IMR-90 (cell line): ENCODE results near the gene SLAMF1. TPM values are rescaled to one million over a fixed set of nuclear protein-coding genes. Genes with fewer than 3 reads are reported as not detected.

Experiments used
- ATAC-seq: fragments of 200-7000 bp; cut with Tn5 transposase; 2 replicates; pipeline ENCODE4 v1.9.1; 2020; ENCODE audit warnings: low read depth, mild to moderate bottlenecking, moderate library complexity
- BruUV-seq: library from RNA; stranded (reverse); fragments of 400-500 nt; replicated peaks from 2 replicates; lab custom pipeline; 2021; lab: Mats Ljungman, UMichigan
- CTCF ChIA-PET: fragments of 300-600 bp; formaldehyde crosslinking; extraction: SDS; loops from one replicate; lab custom pipeline; 2021; ENCODE audit warnings: antibody characterized with exemption; lab: Yijun Ruan, JAX
- POLR2A ChIA-PET: fragments of 300-600 bp; sonication (Branson Sonifier 250); formaldehyde crosslinking; loops from one replicate; lab custom pipeline; 2022; ENCODE audit warnings: antibody characterized with exemption; ENCODE audit not compliant: unreplicated experiment; lab: Charles Lee
- DNase-seq: peaks from one replicate; pipeline ENCODE4 v3.0.0; 2013
- H2AFZ ChIP-seq: replicated peaks from 2 replicates; pipeline ENCODE3; 2013; ENCODE audit warnings: low read length, mild to moderate bottlenecking; ENCODE audit not compliant: poor library complexity
- H2AK5ac ChIP-seq: 2 replicates; pipeline ENCODE4 v1.6.1; 2013; ENCODE audit warnings: low read depth, low read length, inconsistent platforms
- H2AK9ac ChIP-seq: replicated peaks from 2 replicates; pipeline ENCODE3; 2013; ENCODE audit warnings: mild to moderate bottlenecking, low read depth, low read length, moderate library complexity; ENCODE audit not compliant: poor library complexity
- H2BK120ac ChIP-seq: 2 replicates; pipeline ENCODE4 v1.6.1; 2013; ENCODE audit warnings: low read depth, low read length, inconsistent platforms
- H2BK15ac ChIP-seq: 3 replicates; pipeline ENCODE4 v1.6.1; 2013; ENCODE audit warnings: low read depth, low read length, inconsistent platforms
- H2BK20ac ChIP-seq: 2 replicates; pipeline ENCODE4 v1.6.1; 2013; ENCODE audit warnings: low read depth, mild to moderate bottlenecking, inconsistent platforms, low read length, moderate library complexity
- H2BK5ac ChIP-seq: 2 replicates; pipeline ENCODE4 v1.6.1; 2013; ENCODE audit warnings: mild to moderate bottlenecking, low read depth, low read length, inconsistent platforms; ENCODE audit not compliant: poor library complexity, severe bottlenecking
- H3K14ac ChIP-seq: replicated peaks from 2 replicates; pipeline ENCODE4 v1.6.1; 2013; ENCODE audit warnings: low read depth, low read length, inconsistent platforms
- H3K18ac ChIP-seq: 2 replicates; pipeline ENCODE4 v1.6.1; 2013; ENCODE audit warnings: low read depth, low read length, control low read depth
- H3K23ac ChIP-seq: 2 replicates; pipeline ENCODE4 v1.6.1; 2013; ENCODE audit warnings: low read depth, low read length, inconsistent platforms
- H3K27ac ChIP-seq: 2 replicates; pipeline ENCODE4 v1.5.1; 2013; ENCODE audit warnings: mild to moderate bottlenecking, control low read depth, low read length; ENCODE audit not compliant: insufficient read depth
- H3K27me3 ChIP-seq: 2 replicates; pipeline ENCODE4 v1.6.1; 2013; ENCODE audit warnings: low read length; ENCODE audit not compliant: control insufficient read depth, insufficient read depth
- H3K36me3 ChIP-seq: 2 replicates; pipeline ENCODE4 v1.6.1; 2013; ENCODE audit warnings: low read length, mixed read lengths; ENCODE audit not compliant: control insufficient read depth, insufficient read depth
- H3K4ac ChIP-seq: 2 replicates; pipeline ENCODE4 v1.6.1; 2013; ENCODE audit warnings: low read depth, low read length, inconsistent platforms
- H3K4me1 ChIP-seq: 2 replicates; pipeline ENCODE4 v1.6.1; 2013; ENCODE audit warnings: low read length, mixed read lengths; ENCODE audit not compliant: control insufficient read depth, insufficient read depth
- H3K4me2 ChIP-seq: 2 replicates; pipeline ENCODE4 v1.6.1; 2013; ENCODE audit warnings: low read depth, mild to moderate bottlenecking, control low read depth, low read length, moderate library complexity
- H3K4me3 ChIP-seq: 2 replicates; pipeline ENCODE4 v1.5.1; 2013; ENCODE audit warnings: low read depth, mild to moderate bottlenecking, control low read depth, low read length, moderate library complexity; ENCODE audit not compliant: insufficient read depth
- H3K56ac ChIP-seq: 2 replicates; pipeline ENCODE4 v1.6.1; 2013; ENCODE audit warnings: low read length, inconsistent platforms; ENCODE audit not compliant: insufficient read depth; ENCODE audit errors: extremely low read depth
- H3K79me1 ChIP-seq, 2 experiments: 2 replicates each; pipeline ENCODE4 v1.6.1; 2013; ENCODE audit warnings: low read length in 2 of 2, inconsistent platforms in 1 of 2, low read depth in 1 of 2
- H3K9ac ChIP-seq: 2 replicates; pipeline ENCODE4 v1.6.1; 2013; ENCODE audit warnings: low read depth, low read length, control low read depth
- H3K9me1 ChIP-seq: 2 replicates; pipeline ENCODE4 v1.6.1; 2013; ENCODE audit warnings: low read length, inconsistent platforms; ENCODE audit not compliant: insufficient read depth
- H3K9me3 ChIP-seq: 2 replicates; pipeline ENCODE4 v1.6.1; 2013; ENCODE audit warnings: low read length; ENCODE audit not compliant: control insufficient read depth, insufficient read depth
- H4K20me1 ChIP-seq: 2 replicates; pipeline ENCODE4 v1.6.1; 2013; ENCODE audit warnings: low read length, inconsistent platforms; ENCODE audit not compliant: insufficient read depth
- H4K5ac ChIP-seq: 2 replicates; pipeline ENCODE4 v1.6.1; 2013; ENCODE audit warnings: mild to moderate bottlenecking, low read depth, low read length, control low read depth
- H4K8ac ChIP-seq, 2 experiments: 2 replicates each; pipeline ENCODE4 v1.6.1; 2013; ENCODE audit warnings: low read depth in 2 of 2, low read length in 2 of 2, control low read depth in 1 of 2, inconsistent platforms in 1 of 2
- H4K91ac ChIP-seq: 2 replicates; pipeline ENCODE4 v1.6.1; 2013; ENCODE audit warnings: low read depth, low read length, inconsistent platforms; ENCODE audit not compliant: insufficient read depth
- BHLHE40 ChIP-seq: fragments of 150-350 bp; IDR thresholded peaks from 2 replicates; pipeline ENCODE4 v1.6.1; 2016; ENCODE audit warnings: mild to moderate bottlenecking, low read depth, low read length
- CEBPB ChIP-seq: IDR thresholded peaks from 2 replicates; pipeline ENCODE4 v1.6.1; 2012; ENCODE audit warnings: low read depth, low read length, improper control_type of control experiment
- CHD1 ChIP-seq: IDR thresholded peaks from 2 replicates; pipeline ENCODE4 v1.6.1; 2012; ENCODE audit warnings: low read depth, low read length, improper control_type of control experiment
- FOS ChIP-seq: fragments of 150-350 bp; IDR thresholded peaks from 2 replicates; pipeline ENCODE4 v1.6.1; 2016; ENCODE audit warnings: low read depth, low read length
- MAFK ChIP-seq: IDR thresholded peaks from 2 replicates; pipeline ENCODE4 v1.6.1; 2012; ENCODE audit warnings: low read depth, low read length, improper control_type of control experiment
- MAZ ChIP-seq: IDR thresholded peaks from 2 replicates; pipeline ENCODE4 v1.6.1; 2012; ENCODE audit warnings: low read depth, mild to moderate bottlenecking, low read length, improper control_type of control experiment, moderate library complexity, borderline replicate concordance
- MXI1 ChIP-seq: IDR thresholded peaks from 2 replicates; pipeline ENCODE4 v1.6.1; 2012; ENCODE audit warnings: low read depth, mild to moderate bottlenecking, low read length, moderate library complexity, borderline replicate concordance
- NFE2L2 ChIP-seq: fragments of 150-350 bp; IDR thresholded peaks from 2 replicates; pipeline ENCODE4 v1.6.1; 2016; ENCODE audit warnings: low read depth, mild to moderate bottlenecking, low read length
- POLR2A ChIP-seq: IDR thresholded peaks from 2 replicates; pipeline ENCODE4 v1.6.1; 2012; ENCODE audit warnings: mild to moderate bottlenecking, low read depth, low read length
- RAD21 ChIP-seq: IDR thresholded peaks from 2 replicates; pipeline ENCODE4 v1.6.1; 2012; ENCODE audit warnings: low read length, improper control_type of control experiment
- RCOR1 ChIP-seq: IDR thresholded peaks from 2 replicates; pipeline ENCODE4 v1.6.1; 2012; ENCODE audit warnings: mild to moderate bottlenecking, low read length, improper control_type of control experiment; ENCODE audit not compliant: insufficient replicate concordance
- RFX5 ChIP-seq: IDR thresholded peaks from 2 replicates; pipeline ENCODE4 v1.8.0; 2012; ENCODE audit warnings: low read depth, mild to moderate bottlenecking, low read length, moderate library complexity
- SMC3 ChIP-seq: fragments of 150-350 bp; IDR thresholded peaks from 2 replicates; pipeline ENCODE4 v1.6.1; 2016; ENCODE audit warnings: low read depth, mild to moderate bottlenecking, antibody characterized with exemption, low read length, moderate library complexity
- WGBS, 2 experiments: methylation state at CpG; one replicate each; pipeline versions ENCODE4 v1.1.5 to v1.1.7; 2013; ENCODE audit warnings: missing lambda C conversion rate in 2 of 2; ENCODE audit not compliant: insufficient read length in 1 of 2; ENCODE audit errors: extremely low coverage in 2 of 2; 5-methylcytosine and 5-hydroxymethylcytosine counted together
- dilution Hi-C: fragments of 300-500 bp; cut with HindIII; formaldehyde crosslinking; loops from one replicate; pipeline ENCODE4 v1.14.3; 2018; ENCODE audit warnings: low sequenced_read_pairs; ENCODE audit not compliant: unreplicated experiment
- in situ Hi-C: fragments of 300-500 bp; cut with MboI; formaldehyde crosslinking; loops from 3 replicates; pipeline ENCODE4 v1.14.3; 2019; ENCODE audit warnings: low sequenced_read_pairs, inconsistent platforms, mixed read lengths
- intact Hi-C: fragments of 100-400 bp; cut with micrococcal nuclease; formaldehyde crosslinking; loops from 2 replicates; pipeline ENCODE4 v1.10.0; 2022
- polyA plus RNA-seq, 3 experiments: library from polyadenylated mRNA; depleted of rRNA; stranded (reverse); fragments of >200 nt; gene quantifications; 2 replicates each; pipeline ENCODE4 v1.2.3, GENCODE V29; 2012; ENCODE audit warnings: low replicate concordance in 1 of 3
- total RNA-seq: library from RNA; depleted of rRNA; stranded (reverse); fragments of >200 nt; gene quantifications from 2 replicates; pipeline ENCODE4 v1.2.3, GENCODE V29; 2012
- TF ChIP-seq, protein P1 (sequence below): conservative IDR thresholded peaks from 2 replicates; pipeline ENCODE4 v1.5.1; 2012; ENCODE audit warnings: mild to moderate bottlenecking, low read depth, low read length, improper control_type of control experiment
- TF ChIP-seq, protein P2 (sequence below): fragments of 150-350 bp; IDR thresholded peaks from 2 replicates; pipeline ENCODE4 v1.6.1; 2017; ENCODE audit warnings: mild to moderate bottlenecking, antibody characterized with exemption, low read length, low read depth
- TF ChIP-seq, protein P3 (sequence below): fragments of 150-350 bp; IDR thresholded peaks from 2 replicates; pipeline ENCODE4 v1.6.1; 2016; ENCODE audit warnings: low read depth, mild to moderate bottlenecking, low read length, moderate library complexity, borderline replicate concordance

Gene SLAMF1
- total and polyA plus RNA-seq, 2 of the 4 experiments (the other 2 are of a cell fraction) = not detected

DNA sequence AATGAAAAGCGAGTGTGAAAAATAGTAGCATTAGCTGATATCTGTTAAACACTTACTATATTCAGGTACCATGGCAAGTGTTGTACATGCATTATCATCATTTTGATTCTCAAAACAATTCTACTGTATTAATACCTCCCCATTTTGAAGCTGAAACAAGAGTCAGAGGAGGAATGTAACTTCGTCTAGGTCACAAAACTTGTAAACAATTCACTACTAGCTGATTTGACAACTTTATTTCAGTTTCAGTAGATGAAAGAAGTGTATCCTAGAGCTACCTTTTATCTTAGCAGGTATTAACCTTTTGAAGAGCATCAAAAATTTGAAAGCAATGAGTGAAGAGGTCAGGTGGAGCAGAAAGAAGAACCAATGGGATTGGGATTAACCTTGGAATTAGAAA, 69.2 kb downstream of the SLAMF1 start:
- Histone ChIP-seq H3K4me2 (no peak overlapping the region), H3K9ac (no peak overlapping the region), H2BK5ac (no peak overlapping the region), H3K27ac (no peak overlapping the region), H3K18ac (no peak overlapping the region), H4K20me1 (no peaks in the 10 kb centered on the region), H2BK15ac (no peak overlapping the region), H3K4ac (no peak overlapping the region), H3K9me3 (no peaks in the 10 kb centered on the region), H3K27me3 (no peaks in the 10 kb centered on the region), H4K5ac (no peak overlapping the region), H3K56ac (no peak overlapping the region), H2AK5ac (no peak overlapping the region), H2BK120ac (no peak overlapping the region), H3K36me3 (no peaks in the 10 kb centered on the region), H2AFZ (no peak overlapping the region), H3K79me1 (no peaks in the 10 kb centered on the region), H3K23ac (no peak overlapping the region), H4K8ac (no peak overlapping the region), H2BK20ac (no peak overlapping the region), H3K14ac (no peak overlapping the region), H3K4me3 (no peak overlapping the region), H4K91ac (no peak overlapping the region), H3K9me1 (no peaks in the 10 kb centered on the region), H2AK9ac (no peak overlapping the region), H3K4me1 (no peaks in the 10 kb centered on the region)
- TF ChIP-seq POLR2A = no peak
- no peak for TF ChIP-seq BHLHE40
- no peak for TF ChIP-seq MAZ
- TF ChIP-seq CHD1 = no peak
- TF ChIP-seq, protein P1, sequence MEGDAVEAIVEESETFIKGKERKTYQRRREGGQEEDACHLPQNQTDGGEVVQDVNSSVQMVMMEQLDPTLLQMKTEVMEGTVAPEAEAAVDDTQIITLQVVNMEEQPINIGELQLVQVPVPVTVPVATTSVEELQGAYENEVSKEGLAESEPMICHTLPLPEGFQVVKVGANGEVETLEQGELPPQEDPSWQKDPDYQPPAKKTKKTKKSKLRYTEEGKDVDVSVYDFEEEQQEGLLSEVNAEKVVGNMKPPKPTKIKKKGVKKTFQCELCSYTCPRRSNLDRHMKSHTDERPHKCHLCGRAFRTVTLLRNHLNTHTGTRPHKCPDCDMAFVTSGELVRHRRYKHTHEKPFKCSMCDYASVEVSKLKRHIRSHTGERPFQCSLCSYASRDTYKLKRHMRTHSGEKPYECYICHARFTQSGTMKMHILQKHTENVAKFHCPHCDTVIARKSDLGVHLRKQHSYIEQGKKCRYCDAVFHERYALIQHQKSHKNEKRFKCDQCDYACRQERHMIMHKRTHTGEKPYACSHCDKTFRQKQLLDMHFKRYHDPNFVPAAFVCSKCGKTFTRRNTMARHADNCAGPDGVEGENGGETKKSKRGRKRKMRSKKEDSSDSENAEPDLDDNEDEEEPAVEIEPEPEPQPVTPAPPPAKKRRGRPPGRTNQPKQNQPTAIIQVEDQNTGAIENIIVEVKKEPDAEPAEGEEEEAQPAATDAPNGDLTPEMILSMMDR = no peak
- no peak for TF ChIP-seq CEBPB
- TF ChIP-seq FOS = no peak
- TF ChIP-seq NFE2L2 = no peak
- no peak for TF ChIP-seq RFX5
- TF ChIP-seq, protein P2, sequence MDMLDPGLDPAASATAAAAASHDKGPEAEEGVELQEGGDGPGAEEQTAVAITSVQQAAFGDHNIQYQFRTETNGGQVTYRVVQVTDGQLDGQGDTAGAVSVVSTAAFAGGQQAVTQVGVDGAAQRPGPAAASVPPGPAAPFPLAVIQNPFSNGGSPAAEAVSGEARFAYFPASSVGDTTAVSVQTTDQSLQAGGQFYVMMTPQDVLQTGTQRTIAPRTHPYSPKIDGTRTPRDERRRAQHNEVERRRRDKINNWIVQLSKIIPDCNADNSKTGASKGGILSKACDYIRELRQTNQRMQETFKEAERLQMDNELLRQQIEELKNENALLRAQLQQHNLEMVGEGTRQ = no peak
- no peak for TF ChIP-seq MAFK
- no peak for TF ChIP-seq RAD21
- TF ChIP-seq SMC3 = no peak
- no peak for TF ChIP-seq RCOR1
- no peak for TF ChIP-seq MXI1
- TF ChIP-seq, protein P3, sequence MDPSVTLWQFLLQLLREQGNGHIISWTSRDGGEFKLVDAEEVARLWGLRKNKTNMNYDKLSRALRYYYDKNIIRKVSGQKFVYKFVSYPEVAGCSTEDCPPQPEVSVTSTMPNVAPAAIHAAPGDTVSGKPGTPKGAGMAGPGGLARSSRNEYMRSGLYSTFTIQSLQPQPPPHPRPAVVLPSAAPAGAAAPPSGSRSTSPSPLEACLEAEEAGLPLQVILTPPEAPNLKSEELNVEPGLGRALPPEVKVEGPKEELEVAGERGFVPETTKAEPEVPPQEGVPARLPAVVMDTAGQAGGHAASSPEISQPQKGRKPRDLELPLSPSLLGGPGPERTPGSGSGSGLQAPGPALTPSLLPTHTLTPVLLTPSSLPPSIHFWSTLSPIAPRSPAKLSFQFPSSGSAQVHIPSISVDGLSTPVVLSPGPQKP = no peak
- DNase-seq (no peak), ATAC-seq (no peak)
- WGBS, 2 experiments = no CpG with 5 or more reads among the region's 2 CpGs
- no TSS peak for BruUV-seq
- in situ Hi-C loops (no loop called here), intact Hi-C loops (no loop called here), dilution Hi-C loops (no loop called here)
- POLR2A ChIA-PET = no interaction called here
- CTCF ChIA-PET = no interaction called here
